ENCODE data around the gene ARID4B.

ARID4B gene

DNA sequence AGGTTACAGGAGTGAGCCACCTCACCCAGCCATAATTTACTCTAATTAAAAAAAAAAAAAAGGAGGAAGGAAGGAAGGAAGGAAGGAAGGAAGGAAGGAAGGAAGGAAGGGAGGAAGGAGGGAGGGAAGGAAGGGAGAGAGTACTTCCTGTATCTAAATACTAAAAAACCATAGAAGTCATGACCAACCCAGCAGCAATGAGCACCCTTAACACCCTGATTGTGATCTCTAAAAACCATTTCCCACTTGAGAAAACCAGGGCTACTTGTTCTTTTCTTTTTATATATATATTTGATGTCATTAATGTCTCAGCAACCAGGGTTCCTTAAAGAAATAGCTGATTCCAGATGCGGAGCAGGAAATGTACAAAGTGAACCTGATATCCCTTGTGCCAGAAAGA is 31.2 kb downstream of the ARID4B start:
- no peak for DNase-seq (ENCODE audit: low read depth)
- H3K4me3 ChIP-seq (ENCODE audit: low read depth, low read length) = no peak overlapping the region
- TF ChIP-seq, protein P1, sequence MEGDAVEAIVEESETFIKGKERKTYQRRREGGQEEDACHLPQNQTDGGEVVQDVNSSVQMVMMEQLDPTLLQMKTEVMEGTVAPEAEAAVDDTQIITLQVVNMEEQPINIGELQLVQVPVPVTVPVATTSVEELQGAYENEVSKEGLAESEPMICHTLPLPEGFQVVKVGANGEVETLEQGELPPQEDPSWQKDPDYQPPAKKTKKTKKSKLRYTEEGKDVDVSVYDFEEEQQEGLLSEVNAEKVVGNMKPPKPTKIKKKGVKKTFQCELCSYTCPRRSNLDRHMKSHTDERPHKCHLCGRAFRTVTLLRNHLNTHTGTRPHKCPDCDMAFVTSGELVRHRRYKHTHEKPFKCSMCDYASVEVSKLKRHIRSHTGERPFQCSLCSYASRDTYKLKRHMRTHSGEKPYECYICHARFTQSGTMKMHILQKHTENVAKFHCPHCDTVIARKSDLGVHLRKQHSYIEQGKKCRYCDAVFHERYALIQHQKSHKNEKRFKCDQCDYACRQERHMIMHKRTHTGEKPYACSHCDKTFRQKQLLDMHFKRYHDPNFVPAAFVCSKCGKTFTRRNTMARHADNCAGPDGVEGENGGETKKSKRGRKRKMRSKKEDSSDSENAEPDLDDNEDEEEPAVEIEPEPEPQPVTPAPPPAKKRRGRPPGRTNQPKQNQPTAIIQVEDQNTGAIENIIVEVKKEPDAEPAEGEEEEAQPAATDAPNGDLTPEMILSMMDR (conservative IDR thresholded peaks at IDR 0.05; ENCODE audit: low read depth, low read length) = no peak

GRCh38 chr1:235295902-235296350 is 32.1 kb downstream of the ARID4B start:
- TF ChIP-seq, protein P1 (conservative IDR thresholded peaks at IDR 0.05; ENCODE audit: low read depth, low read length) = no peak
- no peak overlapping the region for H3K4me3 ChIP-seq (ENCODE audit: low read depth, low read length)
- peak; percentile 96 for DNase-seq (ENCODE audit: low read depth)

GRCh38 chr1:235293322-235293942 is 34.5 kb downstream of the ARID4B start:
- DNase-seq (ENCODE audit: low read depth) = no peak
- no peak overlapping the region for H3K4me3 ChIP-seq (ENCODE audit: low read depth, low read length)
- TF ChIP-seq, protein P1 (conservative IDR thresholded peaks at IDR 0.05; ENCODE audit: low read depth, low read length) = no peak

- no peak overlapping the region for H3K4me3 ChIP-seq (ENCODE audit: low read depth, low read length)
- TF ChIP-seq, protein P1 (conservative IDR thresholded peaks at IDR 0.05; ENCODE audit: low read depth, low read length) = no peak
- no peak for DNase-seq (ENCODE audit: low read depth)
Observed at GRCh38 chr1:235292790-235293189, 35.2 kb downstream of the ARID4B start.

DNA sequence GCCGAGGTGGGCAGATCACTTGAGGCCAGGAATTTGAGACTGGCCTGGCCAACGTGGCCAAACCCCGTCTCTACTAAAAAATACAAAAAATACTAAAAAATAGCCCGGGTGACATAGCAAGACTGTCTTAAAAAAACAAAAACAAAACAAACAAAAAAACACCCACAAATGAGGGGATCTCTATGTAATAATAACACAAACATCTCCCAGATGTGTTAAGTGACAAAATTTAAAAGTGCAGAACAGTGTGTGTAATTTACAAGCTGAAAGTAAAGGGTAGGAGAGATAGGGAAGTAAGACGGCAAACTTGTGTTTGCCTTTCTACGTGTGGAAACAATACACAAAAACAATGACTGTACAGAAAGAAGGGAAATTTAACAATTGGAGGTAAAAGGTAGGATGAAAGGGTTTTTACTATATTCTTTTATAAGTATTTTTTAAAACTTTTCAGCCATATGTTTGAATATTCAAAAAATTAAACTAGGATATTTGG is 36.3 kb downstream of the ARID4B start:
- H3K4me3 ChIP-seq (ENCODE audit: low read depth, low read length) = no peak overlapping the region
- no peak for DNase-seq (ENCODE audit: low read depth)
- TF ChIP-seq, protein P1 (conservative IDR thresholded peaks at IDR 0.05; ENCODE audit: low read depth, low read length) = no peak

- TF ChIP-seq, protein P1 (conservative IDR thresholded peaks at IDR 0.05; ENCODE audit: low read depth, low read length) = no peak
- H3K4me3 ChIP-seq (ENCODE audit: low read depth, low read length) = no peak overlapping the region
- no peak for DNase-seq (ENCODE audit: low read depth)
Observed at GRCh38 chr1:235290740-235291502, 37.1 kb downstream of the ARID4B start.
